ENCODE results near the gene SSUH2.
"Not testable (repeated sequence)": the region's sequence is repeated elsewhere in the genome, so short reads cannot be mapped to it uniquely, and the experiment has no call there.

The SSUH2 gene

DNA sequence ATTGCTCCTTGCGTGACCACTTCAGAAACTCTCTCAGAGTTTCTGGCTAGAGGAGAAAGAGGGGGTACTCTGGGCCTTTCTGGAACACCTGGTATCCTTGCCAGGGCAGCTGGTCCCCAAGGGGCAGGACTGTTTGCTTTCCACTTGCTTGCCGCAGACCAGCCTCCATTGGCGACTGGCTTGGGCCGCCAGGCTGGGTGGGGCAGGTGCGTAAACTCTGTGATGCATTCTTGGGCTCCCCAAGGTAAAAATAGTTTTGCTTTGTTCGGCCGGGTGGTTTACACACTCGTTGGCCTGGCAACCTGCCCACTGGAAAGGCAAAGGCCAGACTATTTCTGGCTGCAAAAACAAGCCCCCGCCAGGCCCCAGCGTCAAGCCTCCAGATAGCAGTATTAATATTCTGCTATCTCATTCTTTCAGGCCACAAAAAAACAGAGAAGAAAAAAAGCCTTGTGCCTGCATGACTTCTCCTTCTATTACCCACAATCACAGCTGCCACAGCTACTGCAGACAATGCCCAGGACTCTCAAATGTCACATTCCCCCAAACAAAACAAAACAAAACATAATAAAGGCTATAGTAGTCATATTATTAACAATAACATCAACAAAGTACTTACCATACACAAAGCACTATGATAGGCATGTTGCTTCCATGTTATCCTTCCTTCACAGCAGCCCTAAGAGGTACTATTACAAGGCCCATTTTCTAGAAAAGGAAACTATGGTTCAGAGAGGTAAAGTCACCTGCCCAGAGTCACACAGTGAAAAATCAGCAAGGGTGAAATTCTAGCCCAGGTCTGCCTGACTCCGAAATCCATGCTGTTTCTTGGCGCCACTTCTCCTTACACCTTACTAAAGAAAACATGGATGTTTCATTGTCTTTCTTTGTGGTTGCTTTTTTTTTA lies 14.0 kb upstream of the SSUH2 start:
- no peak for FAIRE-seq

GRCh38 chr3:8657804-8658305 lies 13.3 kb upstream of the SSUH2 start:
- no peak for FAIRE-seq

DNA sequence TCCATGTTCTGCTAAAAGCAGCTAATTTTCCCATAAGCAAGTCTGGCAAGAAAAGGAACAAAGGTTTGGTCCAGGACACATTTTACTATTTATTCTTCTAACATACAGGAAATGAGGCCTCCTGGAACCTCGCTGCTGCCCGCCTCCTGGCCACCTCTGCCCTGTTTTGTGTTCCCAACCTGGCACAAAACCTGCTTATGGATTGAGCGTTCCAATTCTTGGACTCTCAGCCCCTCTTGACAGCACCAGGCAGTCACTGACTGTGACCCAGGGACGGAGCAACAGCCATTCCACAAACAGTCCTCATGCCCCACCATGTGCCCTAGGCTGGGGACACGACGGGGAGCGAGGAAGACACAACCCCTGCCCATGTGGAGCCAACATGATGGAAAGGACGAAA lies 11.6 kb upstream of the SSUH2 start:
- no peak for FAIRE-seq

- no peak for FAIRE-seq
These were observed 10.8 kb upstream of the SSUH2 start for GRCh38 chr3:8655387-8655835.

GRCh38 chr3:8654572-8655329 lies 10.2 kb upstream of the SSUH2 start:
- not testable (repeated sequence) for FAIRE-seq

DNA sequence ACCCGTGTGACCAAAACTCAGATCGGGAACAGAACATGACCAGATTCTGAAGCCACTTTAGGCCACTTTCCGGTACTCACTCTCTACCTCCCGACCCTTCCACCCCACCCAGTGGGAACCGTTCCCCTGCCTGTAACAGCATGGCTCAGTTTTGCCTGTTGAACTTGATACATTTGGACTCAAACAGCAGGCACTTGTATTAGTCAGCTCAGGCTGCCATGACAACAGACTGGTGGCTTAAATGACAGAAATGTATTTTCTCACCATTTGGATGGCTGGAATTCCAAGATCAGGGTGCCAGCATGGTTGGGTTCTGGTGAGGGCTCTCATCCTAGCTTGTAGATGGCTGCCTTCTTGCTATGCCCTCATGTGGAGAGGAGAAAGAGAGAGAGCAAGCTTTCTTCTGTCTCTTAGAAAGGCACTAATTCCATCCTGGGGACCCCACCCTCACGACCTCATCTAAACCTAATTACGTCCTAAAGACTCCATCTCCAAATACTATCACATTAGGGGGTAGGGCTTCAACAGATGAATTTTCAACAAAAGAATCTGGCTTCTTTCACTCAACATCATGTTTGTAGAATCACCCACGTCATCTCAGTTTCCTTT lies 9.3 kb upstream of the SSUH2 start:
- no peak for FAIRE-seq

DNA sequence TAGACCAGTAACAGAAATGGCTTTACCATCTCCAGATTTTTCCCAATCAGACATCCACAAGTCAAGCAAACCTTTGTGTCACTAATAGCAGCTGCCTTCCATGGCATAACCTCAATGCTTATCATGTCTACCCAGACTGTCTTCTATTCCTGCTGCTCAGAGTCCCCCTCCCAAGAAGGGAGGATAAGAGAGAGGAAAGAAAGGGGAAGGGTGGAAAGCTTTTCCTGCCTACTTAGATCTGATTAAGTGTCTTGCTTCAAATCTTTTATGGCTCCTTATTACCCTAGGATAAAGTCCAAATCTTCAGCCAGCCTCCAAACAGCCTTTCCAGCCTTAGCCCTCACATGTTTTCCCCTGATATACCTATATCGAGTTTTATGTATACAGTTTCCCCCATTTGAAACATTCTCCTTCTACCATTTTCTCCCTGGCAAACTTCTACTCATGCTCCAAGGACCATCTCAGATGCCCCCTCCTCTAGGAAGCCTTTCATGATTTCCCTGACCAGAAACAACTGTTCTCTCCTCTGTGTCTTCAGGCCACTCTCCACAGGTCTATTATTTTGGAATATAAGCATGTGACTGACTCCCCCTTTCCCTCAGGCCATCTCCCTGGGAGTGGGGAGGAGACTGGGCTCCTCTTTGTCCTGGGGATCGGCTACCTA lies 7.9 kb upstream of the SSUH2 start:
- FAIRE-seq = no peak

DNA sequence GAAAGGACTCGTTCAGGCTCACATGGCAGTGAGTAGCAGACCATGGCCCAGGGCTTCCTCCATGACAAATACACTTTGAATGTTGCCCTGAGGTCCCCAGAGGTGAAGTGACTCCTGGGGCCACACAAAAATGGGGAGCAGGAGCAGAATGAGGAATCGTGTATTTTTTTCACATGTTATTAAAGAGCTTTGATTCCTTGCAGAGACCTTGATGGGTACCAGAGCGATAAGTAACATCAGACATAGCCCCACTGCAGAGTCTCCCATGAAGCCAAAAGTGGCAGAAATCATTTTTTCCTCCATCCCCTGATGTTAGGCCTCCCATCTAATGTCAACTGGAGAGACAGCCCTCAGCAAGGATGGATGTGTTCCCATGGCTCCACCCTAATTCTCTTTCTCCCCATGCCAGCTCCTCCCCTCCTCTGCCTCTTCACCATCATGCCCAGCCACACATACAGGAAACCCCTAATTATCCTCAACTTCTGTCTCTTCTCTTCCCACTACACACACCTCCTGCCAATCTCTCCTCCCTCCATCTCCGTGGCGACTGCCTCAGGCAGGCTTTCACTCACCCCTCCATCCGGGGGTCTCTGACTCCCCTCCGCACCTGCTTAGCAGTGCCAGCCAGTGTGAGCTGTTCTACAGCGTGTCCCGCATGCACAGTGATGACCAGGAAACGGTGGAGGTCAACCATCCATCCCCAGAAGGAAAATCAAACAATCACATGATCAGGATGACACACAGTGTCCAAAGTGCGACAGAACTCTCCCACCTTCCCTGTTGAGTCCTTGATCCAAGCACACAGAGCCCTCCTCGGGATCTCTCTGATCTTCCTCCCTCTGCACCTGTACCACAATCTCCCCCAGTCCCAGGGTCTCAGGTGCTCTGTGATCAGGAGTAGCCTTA lies 7.1 kb upstream of the SSUH2 start:
- no peak for FAIRE-seq

DNA sequence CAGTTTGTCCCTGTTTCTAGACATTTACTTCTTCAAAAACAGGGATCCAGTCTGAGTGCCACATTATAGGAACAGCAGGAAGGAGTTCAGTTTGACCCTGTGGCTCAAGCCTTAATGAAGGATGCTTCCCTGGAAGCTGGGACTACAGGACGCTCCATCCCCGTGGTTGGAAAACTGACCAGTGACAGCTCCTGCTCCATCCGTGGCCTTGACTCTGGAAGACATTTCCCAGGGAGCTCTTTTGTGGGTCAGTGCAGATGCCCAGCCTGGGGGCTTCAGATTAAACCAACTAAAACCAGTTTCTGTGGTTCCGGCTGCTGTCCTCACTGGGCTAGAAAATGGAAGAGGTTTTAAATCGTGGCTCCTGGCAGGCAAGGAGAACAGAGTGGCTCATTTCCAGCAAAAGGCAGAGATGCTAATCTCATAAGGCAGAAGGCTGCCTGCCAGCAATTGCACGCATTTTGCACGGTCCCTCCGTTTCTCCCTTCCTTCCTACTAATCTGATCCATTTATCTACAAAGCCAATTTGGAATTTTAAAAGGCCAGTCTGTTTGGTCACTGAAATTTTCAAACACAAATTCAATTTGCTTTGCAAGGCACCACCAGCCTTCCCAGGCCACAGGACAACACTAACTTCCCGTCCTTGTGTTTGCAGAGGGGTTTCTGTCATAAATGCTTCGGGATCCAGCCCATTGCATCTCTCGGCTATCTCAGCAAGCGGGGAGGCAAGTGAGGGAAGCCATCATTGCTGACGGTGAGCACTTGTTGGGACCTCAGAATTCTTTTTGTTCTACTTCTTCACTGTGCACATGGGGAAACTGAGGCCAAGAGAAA lies 6.2 kb upstream of the SSUH2 start:
- no peak for FAIRE-seq

GRCh38 chr3:8649757-8650156 lies 5.2 kb upstream of the SSUH2 start:
- FAIRE-seq = no peak

DNA sequence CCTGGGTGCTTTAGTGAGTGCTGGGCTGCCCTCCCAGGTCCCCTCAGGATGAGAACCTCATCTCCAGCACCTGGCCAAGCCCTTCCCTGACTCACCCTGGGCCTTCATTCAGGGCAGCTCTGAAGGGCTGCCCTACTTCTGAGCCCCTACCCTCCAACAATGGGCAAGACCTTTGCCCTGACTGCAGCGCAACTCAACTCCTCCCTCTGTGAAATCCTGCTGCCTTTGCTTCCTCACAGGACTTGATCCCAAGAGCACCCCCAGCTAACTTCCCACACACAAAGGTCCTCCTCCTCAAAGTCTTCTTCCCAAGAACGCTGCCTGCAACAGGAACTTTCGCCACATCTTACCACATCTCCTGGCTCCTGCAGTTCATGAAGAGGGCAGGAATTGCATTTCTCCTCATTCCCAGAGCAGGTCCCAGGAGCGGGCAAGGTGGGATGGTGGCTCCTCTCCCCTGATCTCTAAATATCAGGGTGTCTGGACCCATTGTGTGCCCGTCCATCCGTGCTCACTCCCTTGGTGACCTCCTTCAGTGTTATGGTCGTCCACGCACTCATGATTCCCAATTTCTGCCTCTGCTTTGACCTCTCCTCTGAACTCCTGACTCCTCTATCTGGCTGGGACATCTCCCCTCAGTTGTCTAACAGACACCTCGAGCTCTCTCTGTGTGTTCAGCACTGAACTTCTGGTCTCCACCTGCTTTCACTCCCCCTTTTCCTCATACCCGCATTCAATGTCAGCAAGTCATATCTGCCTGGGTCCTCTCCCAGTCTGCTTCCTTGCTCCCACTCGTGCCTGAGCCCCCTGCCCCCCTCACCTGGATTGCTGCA lies 4.5 kb upstream of the SSUH2 start:
- no peak for FAIRE-seq

GRCh38 chr3:8647137-8647985 lies 2.8 kb upstream of the SSUH2 start:
- no peak for FAIRE-seq

DNA sequence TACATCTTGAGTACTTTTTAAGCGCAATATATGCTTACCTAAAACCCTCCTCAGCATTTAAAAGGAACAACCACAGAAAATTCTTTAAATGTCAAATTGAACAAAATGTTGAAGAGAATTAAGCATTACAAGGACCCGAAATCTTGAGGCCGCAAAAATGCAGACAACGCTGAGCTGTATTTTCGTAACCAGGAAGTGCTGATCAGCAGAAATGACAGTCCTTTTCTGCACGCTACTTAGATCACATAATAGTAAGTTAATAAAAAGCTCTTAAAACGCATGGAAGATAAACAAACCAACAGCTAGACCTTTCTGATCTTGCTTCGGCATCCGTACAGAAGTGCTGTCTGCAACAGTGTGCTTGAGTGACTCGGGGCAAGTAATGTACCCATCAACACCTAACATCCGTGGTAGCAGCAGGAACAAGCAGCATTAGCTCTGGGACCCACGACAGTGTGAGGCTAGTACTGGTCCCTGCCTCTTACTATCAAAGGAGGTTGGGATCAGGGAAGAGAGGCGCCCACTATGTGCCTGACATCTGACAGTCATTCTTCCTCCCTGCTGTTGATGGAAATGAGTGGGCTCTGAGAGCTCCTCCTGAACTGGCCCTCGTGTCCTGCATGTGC lies 1.8 kb upstream of the SSUH2 start:
- FAIRE-seq = no peak

DNA sequence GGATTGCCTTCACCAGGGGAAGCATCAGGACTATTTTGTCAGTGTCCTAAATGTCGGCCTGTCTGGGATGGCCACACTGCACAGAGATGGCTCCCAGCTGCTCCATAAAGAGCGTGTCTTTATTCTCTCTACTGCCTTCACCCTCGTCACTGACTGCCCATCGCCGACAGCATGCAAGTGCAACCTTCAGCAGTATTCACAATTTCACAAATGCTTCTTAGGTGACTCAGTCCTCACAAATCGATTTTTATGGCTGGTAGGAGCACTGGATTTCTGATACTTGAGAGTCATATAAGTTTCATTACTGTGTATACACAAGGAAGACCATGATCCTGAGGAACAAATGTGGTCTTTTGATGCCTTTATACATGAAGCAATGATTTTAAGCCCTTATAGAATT lies 1.1 kb upstream of the SSUH2 start:
- FAIRE-seq = no peak

GRCh38 chr3:8643693-8644365 lies 769 bp downstream of the SSUH2 start:
- no peak for FAIRE-seq

DNA sequence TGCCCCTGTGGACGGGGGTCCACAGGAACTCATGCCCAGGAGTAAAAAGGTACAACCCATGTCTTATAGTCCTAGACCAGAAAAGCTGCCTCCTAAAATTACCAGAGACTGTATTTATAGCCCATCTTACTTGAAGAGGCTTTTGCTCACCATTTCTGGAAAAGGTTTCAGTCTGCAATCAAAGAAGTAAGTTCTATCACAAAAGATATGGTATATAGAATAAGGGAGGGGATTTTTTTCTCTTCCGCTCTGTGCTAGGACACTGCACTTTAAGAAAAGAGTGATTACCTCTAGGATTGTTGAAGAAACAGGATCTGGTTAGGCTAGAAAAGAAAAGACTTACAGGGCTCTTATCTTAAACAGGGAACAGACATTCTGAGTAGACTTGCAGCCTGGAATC lies 2.6 kb downstream of the SSUH2 start:
- FAIRE-seq = no peak

DNA sequence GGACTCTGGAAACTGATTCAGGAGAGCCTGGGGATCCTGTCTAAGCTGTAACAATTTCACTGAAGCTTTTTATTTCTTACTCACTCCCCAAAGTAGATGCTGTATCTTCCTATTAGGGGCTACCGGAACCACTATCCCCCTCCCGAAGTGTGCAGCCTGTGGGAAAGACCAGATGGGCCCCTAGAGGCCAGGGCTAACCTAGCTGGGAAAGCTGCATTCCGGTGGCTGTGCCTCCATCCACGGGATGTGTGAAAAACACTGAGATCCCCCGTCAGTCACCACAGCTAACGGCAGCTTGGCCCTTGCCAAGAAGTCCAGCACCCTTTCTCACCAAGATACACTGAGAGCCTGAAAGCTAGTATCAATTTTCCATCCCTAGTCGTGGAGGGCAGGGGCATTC lies 3.1 kb downstream of the SSUH2 start:
- FAIRE-seq = no peak

DNA sequence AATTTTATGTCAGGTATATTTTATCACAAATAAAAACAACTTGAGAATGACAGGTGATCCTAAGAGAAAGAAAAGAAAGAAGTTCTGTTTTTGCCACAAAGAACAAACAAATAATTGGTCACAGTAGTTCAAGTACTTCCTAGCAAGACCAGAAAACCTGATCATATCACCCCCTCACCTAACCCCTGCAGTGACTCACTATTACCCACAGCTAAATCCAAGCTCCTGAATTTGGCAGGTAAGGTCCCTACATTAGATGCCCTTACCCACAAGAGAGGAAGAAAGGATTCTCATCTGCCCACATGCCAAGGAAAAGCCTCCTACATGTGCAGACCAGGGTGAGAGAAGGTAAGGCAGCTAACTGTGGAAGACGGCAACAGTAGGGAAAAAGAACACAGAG lies 4.4 kb downstream of the SSUH2 start:
- no peak for FAIRE-seq

All from islet of Langerhans (tissue), 1 donor.